Inflammatory macrophage treated with lipopolysaccharide for 4 hours (primary cell): ENCODE results near the gene CHPT1.
A peak's percentile ranks its signal among the peaks of the same experiment; 100 is the strongest.

Experiments
- DNase-seq: peaks from one replicate; pipeline ENCODE4 v3.0.0-alpha.2; 2020

Gene CHPT1

GRCh38 chr12:101767537-101767936 is 70.1 kb downstream of the CHPT1 start:
- no peak for DNase-seq

DNA sequence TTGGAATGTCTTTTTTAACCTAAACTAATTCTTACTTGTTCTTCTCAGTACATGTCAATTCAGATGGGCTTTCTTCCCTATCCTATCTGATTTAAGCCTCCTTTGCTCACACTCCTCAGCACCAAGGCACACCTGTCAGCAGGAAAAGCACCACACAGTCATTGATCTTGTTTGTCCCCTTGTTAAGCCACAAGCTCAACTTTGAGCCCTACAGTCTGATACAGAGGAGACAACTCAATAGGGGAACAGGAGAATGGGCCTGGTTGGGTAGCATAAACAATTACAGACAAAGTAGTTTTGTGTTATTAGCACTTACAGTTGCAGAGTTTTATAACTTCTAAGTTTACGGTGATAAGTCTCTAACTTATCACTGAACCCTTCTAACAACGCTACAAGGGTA is 71.3 kb downstream of the CHPT1 start:
- DNase-seq = no peak

DNA sequence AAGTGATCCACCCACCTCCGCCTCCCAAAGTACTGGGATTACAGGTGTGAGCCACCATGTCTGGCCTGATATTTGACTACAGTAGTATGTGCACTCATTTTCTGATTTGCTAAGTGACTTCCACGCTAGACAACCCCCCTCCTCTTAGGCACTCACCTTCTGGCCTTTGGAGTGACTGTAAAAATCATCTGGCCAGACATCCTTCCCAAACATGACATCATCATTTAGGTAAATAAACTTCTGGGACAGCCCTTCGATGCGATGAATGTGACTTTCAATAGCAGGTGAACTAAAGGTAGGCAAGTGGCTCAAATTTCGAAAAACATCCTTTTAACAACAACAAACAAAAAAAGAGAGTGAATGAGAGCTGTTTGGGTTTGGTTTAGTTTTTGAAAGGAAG is 72.4 kb downstream of the CHPT1 start:
- DNase-seq = no peak

- peak; percentile 69 for DNase-seq
Measured at GRCh38 chr12:101772012-101772775, 74.8 kb downstream of the CHPT1 start.

- peak; percentile 73 for DNase-seq
Measured at GRCh38 chr12:101773650-101774162, 76.3 kb downstream of the CHPT1 start.

GRCh38 chr12:101775816-101776215 is 78.4 kb downstream of the CHPT1 start:
- no peak for DNase-seq

DNA sequence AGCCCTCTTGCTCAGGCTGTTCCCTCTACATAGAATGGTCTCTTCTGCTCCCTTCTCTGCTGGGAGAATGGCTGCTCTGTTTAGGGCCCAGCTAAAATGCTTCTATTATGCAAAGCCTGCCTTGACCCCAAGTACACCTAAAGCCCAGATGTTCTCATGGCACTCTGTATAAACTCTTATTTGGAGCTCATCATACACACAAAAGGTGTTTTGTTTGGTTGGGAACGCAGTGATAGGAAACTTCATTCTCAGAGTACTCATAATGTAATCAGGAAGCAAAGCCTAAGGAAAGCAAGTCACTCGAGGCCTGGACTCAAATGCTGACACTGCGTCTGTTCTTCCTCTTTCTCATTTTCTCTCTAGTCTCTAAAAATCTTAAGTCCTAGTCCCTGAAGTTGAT is 80.0 kb downstream of the CHPT1 start:
- DNase-seq = peak; percentile 67

GRCh38 chr12:101777978-101778377 is 80.5 kb downstream of the CHPT1 start:
- DNase-seq = no peak
